ENCODE measurements around the gene POT1.
A peak's percentile ranks its signal among the peaks of the same experiment; 100 is the strongest.
"Not testable (repeated sequence)": the region's sequence is repeated elsewhere in the genome, so short reads cannot be mapped to it uniquely, and the experiment has no call there.

POT1 gene

GRCh38 chr7:124929467-124930172 is at the start of gene POT1:
Gene POT1 (minus strand): TSS chr7:124929825. CDS start chr7:124897173, 32,652 bp downstream.
- peak; percentile 98 for DNase-seq

GRCh38 chr7:124975131-124975530 is 45.5 kb upstream of the POT1 start:
- DNase-seq, result not testable (repeated sequence)

DNA sequence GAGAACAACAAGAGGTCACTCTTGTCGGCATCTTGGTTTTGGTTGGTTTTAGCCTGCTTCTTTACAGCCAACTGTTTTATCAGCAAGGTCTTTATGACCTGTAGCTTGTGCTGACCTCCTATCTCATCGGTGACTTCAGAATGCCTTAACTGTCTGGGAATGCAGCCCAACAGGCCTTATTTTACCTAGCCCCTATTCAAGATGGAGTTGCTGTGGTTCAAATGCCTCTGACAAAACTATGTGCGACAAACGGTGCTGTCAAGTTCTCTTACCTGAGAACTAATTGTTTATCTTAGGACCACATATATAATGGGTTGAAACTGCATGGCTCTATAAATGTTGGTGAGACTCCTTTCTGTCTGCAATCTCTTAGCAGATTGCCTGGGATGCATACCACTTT is 35.9 kb upstream of the POT1 start:
- DNase-seq, result no peak

DNA sequence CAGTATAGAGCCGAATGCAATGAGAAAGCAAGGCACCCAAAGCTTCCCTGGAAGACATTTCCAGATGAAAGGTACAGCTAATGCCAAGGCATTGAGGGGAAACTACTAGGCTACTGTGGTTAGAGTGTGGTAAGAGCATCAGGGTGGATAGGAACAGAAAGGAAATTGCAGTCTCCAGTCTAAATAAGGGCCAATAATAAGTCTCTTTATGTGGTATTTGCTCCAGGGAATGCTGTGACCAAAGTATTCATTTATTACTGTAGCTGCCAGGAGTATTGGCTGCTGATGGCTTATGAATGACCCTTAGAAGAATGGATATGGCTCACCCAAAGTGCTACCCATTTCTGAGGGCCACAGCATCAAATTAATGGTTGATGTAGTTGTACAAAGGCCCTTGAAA is 30.1 kb upstream of the POT1 start:
- DNase-seq, result no peak

GRCh38 chr7:124957952-124958351 is 28.3 kb upstream of the POT1 start:
- DNase-seq, result not testable (repeated sequence)

DNA sequence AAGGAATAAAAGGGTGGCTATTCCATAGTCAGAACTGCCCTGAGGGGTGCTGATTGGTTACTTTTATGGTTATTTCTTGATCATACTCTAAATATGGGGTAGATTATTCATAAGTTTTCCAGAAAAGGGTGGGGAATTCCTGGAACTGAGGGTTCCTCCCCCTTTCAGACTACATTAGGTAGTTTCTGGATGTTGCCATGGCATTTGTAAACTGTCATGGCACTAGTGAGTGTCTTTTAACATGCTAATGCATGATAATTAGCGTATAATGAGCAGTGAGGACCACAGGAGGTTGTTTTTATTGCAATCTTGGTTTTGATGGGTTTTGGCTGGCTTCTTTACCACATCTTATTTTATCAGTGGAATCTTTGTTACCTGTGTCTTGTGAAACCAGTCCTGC is 26.5 kb upstream of the POT1 start:
- DNase-seq, result no peak

- DNase-seq, result no peak
Observed at GRCh38 chr7:124954790-124955189, 25.2 kb upstream of the POT1 start.

GRCh38 chr7:124945680-124946079 is 16.1 kb upstream of the POT1 start:
- no peak for DNase-seq

- no peak for DNase-seq
Observed at GRCh38 chr7:124943472-124943871, 13.8 kb upstream of the POT1 start.

DNA sequence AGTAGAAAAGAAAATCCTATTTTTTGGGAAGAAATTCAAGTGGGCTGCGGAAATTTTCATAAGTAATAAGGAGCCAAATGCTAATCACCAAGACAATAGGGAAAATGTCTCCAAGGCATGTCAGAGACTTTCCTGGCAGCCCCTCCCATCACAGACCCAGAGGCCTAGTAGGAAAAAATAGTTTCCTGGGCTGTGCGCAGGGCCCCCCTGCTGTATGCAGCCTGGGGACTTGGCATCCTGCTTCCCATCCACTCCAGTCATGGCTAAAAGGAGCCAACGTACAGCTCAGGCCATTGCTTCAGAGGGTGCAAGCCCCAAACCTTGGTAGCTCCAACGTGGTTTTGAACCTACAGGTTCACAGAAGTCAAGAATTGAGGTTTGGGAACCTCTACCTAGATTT is 12.8 kb upstream of the POT1 start:
- DNase-seq, result no peak

GRCh38 chr7:124940306-124940705 is 10.7 kb upstream of the POT1 start:
- no peak for DNase-seq

- no peak for DNase-seq
Observed at GRCh38 chr7:124938128-124938527, 8.5 kb upstream of the POT1 start.

DNA sequence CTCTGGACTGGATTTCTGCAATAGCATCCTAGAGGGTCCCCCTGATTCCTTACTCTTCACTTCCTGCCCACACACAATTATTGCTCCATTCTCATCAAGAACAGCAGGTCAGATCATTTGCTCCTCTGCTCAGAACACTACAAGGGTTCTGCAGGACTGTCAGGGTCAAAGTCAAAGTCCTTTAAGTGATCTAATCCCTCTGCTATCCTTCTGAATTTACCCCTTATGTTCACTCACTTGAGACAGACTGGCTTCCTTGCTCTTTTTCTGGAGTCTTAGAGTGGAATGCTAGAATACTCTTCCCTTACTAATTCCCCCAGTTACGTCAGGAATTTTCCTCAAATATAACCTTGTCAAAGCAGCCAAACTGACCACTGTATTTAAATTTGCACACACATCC is 7.5 kb upstream of the POT1 start:
- no peak for DNase-seq

GRCh38 chr7:124934841-124935240 is 5.2 kb upstream of the POT1 start:
- no peak for DNase-seq

DNA sequence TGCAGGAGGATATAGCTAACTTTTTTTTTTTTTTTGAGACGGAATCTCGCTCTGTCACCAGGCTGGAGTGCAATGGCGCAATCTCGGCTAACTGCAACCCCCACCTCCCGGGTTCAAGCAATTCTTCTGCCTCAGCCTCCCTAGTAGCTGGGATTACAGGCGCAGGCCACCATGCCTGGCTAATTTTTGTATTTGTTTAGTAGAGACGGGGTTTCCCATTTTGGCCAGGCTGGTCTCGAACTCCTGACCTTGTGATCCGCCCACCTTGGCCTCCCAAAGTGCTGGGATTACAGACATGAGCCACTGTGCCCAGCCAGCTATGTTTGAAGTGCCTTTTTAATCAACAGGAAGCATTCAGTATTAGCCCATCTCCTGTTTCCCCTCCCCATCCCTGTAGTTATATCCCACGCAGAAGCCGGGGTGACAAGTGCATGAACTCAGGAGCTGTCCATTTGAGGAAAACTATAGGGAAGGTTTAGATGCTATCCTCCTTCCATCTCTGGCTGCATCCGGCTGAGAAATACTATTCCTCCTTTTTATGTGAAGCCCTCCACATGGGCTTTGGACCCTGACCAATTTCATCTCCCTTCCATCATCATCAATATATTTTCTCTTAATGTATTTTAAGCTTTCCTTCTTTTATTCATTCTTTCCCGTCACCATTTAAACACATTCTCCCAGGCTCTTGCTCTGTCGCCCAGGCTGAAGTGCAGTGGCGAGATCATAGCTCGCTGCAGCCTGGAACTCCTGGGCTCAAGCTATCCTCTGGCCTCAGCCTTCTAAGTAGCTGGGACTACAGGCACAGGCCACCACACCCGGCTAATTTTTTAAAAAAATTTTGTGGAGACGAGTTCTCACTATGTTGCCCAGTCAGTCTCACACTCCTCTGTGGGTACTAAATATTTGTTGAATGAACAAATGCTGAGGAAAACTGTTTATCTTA is 1.3 kb upstream of the POT1 start:
- no peak for DNase-seq

DNA sequence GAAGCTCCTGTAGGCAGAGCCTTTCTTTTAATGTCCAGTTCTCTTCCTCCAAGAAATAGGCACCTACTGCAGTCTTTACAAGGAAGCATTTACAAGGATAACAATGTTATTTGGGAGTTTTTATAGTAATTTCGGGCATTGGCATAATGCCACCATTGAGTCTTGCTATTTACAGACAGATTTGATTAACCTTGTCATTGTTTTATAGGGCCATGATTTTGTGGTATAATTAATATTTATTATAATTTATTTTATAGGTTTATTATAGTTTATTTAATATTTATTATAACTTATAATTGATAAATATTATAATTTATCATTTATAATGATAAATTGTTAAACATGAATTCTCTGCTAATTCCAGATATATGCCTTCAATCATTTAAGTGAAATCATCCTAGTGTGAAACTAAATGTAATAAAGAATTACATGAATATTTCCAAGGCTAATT is 573 bp upstream of the POT1 start:
- no peak for DNase-seq

DNA sequence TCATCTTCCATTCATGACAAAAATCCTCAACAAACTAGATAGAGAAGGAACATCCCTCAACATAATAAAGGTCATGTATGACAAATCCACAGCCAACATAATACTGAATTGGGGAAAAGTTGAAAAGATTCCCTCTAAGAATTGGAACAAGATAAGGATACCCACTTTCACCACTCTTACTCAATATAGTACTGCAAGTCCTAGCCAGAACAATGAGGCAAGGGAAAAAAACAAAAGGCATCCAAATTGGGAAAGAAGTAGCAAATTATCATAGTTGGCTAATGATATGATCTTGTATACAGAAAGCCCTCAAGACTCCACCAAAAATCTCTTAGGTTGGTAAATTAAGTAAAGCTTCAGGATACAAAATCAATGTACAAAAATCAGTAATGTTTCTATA is 4.7 kb downstream of the POT1 start:
- no peak for DNase-seq

GRCh38 chr7:124922200-124922599 is 7.4 kb downstream of the POT1 start:
- DNase-seq, result no peak

DNA sequence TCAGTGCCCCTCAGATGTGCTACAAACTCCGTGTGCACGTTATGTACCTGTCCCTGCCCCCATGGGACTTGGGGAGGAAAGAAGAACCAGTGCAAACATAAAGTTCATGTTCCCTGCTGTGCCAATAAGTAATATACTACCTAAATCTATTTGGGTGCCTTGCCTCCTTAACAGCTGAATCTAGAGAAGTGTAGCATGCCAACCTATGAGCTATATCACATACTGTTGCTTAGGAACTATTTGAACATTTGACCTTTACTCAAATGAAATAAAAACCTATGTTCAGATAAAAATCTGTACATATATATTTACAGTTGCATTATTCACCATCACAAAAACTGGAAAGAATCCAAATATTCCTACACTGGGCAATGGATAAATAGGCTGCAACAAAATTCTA is 9.8 kb downstream of the POT1 start:
- no peak for DNase-seq

DNA sequence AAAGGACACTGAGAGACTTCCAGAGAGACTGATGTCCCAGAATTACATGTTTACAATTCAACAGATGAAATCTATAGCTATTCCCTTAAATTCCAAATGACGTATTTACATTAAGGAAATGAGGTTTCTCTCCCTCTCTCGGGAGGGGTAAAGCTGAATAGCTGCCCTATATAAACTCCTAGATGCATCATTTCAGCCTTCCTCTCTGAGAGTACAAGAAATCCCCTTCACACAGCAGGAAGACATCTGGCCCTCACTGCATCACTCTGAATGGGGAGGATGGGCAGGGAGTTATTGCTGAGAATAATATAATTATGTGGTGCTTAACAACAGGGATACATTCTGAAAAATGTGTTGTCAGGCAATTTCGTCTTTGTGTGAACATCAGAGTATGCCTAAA is 11.0 kb downstream of the POT1 start:
- DNase-seq, result no peak

GRCh38 chr7:124915242-124915641 is 14.4 kb downstream of the POT1 start:
- DNase-seq, result no peak

DNA sequence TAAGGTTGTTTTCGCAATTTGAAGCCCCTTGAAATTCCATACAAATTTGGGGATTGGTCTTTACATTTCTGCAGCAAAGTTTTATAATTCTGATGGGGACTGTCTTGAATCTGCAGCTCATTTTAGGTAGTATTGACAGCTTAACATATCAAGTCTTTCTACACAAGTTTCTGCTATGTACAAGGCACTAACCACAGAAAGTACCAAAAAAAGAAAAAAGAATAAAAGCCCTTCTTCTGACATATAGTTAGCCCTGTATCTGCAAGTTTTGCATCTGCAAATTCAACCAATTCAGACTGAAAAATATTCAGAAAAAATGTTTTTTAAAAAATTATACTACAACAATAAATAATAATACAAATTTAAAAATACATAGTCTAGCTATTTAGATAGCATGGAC is 15.3 kb downstream of the POT1 start:
- no peak for DNase-seq

DNA sequence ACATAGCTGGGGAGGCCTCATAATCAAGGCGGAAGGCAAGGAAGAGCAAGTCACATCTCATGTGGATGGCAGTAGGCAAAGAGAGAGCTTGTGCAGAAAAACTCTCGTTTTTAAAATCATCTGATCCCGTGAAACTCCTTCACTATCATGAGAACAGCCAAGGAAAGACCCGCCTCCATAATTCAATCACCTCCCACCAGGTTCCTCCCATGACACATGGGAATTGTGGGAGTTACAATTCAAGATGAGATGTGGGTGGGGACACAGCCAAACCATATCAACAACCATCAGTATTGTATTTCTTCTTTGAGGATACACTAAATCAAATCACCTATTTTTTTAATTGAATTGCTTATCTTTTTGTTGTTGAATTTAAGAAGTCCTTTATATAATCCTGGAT is 16.7 kb downstream of the POT1 start:
- no peak for DNase-seq

DNA sequence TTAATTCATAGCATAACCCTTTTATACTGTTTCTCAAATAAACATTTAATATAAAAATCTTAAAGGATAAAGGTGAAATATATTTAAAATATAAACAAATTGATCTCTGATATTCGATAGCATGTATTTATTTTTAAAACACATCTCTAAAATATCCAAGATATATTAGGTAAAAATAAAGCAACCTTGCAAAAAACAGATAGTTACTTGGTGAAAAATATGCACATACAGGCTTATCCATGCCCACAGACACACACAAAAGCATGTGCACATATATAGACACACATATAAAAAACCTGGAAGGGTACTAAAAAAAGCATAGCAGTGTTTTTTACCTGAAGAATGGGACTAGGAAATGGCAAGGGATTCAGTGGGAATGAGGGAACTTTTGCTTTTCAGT is 19.8 kb downstream of the POT1 start:
- DNase-seq, result no peak
